Measurements from ENCODE around the gene PM20D1.

- TF ChIP-seq POLR2A (IDR thresholded peaks at IDR 0.05): no peak
- TF ChIP-seq CTCF (IDR thresholded peaks at IDR 0.05): no peak
Observed at GRCh38 chr1:205817364-205817763, 32.6 kb downstream of the PM20D1 start.
